DMS 273 (cell line): ENCODE results near the gene DOCK1.

ENCODE experiments used
- DNase-seq: peaks from one replicate; lab custom pipeline; 2025; ENCODE audit not compliant: unreplicated experiment; lab: John Stamatoyannopoulos, UW

Gene DOCK1

DNA sequence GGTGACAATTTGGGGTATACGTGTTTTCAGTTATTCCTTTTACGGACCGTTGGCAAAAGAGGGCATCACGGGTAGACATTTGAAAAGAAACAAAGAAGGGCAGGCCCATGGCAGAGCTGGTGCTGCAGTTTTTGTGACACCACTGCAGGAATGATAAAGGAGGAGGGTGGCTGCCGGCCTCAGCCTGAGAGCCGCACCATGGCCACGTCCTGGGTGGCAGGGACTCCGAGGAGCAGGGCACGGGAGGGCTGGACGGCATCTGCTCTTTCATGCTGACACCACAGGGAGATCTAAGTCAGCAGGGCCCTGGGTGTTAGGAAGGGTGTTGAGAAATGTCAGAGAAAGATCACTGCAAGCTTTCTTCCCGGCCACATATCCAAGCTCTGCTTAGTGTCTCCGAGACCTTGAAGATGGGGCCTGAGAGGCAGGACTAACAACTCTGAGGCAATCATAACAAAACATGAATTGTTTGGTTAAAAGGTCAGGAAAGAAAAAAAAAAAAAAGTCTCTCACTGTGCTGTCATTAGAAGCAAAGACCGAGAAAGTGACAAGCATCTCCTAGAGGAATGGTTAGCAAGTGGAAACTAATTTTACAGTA is 254.5 kb downstream of the DOCK1 start:
- no peak for DNase-seq

- DNase-seq: peak; percentile 65
Observed at GRCh38 chr10:127161482-127161881, 256.3 kb downstream of the DOCK1 start.

GRCh38 chr10:127162841-127163240 is 257.6 kb downstream of the DOCK1 start:
- no peak for DNase-seq

GRCh38 chr10:127168261-127168660 is 263.0 kb downstream of the DOCK1 start:
- no peak for DNase-seq

GRCh38 chr10:127174866-127175265 is 269.6 kb downstream of the DOCK1 start:
- no peak for DNase-seq

GRCh38 chr10:127175357-127176110 is 270.3 kb downstream of the DOCK1 start:
- no peak for DNase-seq

GRCh38 chr10:127176649-127177048 is 271.4 kb downstream of the DOCK1 start:
- no peak for DNase-seq

- DNase-seq: no peak
Observed at GRCh38 chr10:127179612-127180250, 274.5 kb downstream of the DOCK1 start.

- DNase-seq: no peak
Observed at GRCh38 chr10:127182161-127182560, 276.9 kb downstream of the DOCK1 start.

GRCh38 chr10:127184582-127184981 is 279.4 kb downstream of the DOCK1 start:
- no peak for DNase-seq

- no peak for DNase-seq
Observed at GRCh38 chr10:127186813-127187212, 281.6 kb downstream of the DOCK1 start.

DNA sequence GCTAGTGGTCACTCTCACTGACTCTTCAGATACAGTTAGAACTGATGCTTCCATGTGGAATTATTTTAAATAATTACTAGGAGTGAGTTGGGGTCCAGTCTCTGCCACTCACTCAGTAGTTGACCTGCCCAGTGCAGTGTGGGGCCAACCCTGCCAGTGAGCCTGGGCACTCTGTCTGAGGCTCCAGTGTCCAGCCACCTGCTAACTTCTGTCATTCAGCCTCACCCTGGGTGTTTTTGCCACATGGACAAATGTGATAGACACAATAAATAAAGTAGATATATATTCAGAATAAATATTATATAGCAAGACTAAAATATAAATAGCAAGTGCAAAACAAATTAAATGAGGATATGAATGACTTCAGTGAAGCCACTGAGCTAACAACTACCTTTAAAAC is 284.0 kb downstream of the DOCK1 start:
- DNase-seq: no peak

GRCh38 chr10:127190427-127190826 is 285.2 kb downstream of the DOCK1 start:
- no peak for DNase-seq

DNA sequence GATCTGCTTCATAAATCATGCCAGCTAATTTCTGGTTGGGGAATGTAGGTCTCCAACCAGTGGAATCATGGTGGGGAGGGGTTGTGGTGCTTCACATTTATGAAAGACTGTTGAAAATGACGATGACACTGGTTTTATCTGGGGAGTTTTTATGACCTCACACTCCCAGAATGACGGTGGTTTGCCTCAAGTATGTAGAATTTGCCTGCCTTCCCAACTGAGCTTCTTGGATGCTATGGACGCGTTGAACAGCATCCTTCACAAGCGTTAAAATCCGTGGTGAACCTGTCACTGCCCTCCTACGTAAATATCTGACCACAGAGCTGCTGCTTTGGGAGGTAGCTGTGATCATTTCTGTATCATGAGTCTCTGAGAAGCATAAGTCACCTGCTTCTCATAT is 287.9 kb downstream of the DOCK1 start:
- DNase-seq: no peak

- DNase-seq: no peak
Observed at GRCh38 chr10:127194111-127194510, 288.9 kb downstream of the DOCK1 start.

GRCh38 chr10:127194599-127194998 is 289.4 kb downstream of the DOCK1 start:
- no peak for DNase-seq

DNA sequence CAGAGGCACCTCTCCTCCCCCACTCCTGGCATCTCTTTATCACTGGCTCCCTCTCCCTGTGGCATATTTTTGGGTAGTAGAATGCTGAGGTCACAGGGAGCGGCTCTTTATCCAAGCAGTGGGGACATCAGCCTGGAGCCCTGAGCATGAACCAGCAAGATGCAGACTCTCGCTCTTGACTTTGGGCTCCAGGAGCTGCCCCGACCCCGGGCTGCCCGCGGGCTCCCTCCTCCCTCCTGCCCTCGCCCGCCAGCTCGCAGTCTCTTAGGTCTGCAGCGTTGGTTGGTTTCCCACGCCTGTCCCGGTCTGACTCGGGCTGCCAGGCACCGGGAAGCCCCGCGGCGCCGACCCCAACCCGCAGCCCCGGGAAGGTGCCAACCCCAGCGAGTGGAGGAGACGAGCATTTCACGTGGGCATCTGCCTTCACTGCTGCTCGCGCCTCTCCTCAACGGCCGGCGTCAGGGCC is 289.8 kb downstream of the DOCK1 start:
- peak; percentile 51 for DNase-seq

DNA sequence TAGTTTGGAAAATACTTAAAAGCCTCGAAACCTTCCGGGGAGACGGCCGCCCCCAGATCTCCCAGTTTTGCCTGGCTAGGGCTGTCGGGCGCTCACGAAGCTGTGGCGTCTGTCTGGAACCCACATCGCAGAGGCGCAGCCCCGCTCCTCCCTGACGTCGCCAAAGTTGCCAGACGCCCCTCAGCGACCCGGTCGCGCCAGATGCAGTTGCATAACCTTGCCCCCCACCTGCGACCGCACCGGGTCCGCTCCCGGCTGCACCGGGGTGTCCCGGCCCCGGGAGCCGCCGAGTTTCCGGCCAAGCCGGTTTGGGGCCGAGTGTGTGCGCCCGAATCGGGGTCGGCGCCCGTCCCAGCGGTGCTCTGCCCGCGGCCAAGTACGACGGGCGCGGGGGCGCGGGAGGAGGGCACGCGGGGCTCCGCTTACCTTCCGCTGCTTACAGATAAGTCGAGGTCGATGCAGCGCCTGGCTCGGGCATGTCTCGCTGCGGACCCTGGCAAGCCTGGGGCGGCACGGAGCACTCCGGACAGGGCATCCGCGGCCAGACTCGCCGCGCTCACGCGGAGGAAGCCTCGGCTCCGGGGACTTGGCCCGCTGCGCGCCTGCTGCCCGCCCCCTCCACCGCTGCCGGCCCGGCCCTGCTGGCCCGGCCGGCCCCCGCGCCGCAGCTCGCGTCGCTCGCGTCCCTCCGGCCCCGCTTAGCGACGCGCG is 290.5 kb downstream of the DOCK1 start:
- peak; percentile 60 for DNase-seq

DNA sequence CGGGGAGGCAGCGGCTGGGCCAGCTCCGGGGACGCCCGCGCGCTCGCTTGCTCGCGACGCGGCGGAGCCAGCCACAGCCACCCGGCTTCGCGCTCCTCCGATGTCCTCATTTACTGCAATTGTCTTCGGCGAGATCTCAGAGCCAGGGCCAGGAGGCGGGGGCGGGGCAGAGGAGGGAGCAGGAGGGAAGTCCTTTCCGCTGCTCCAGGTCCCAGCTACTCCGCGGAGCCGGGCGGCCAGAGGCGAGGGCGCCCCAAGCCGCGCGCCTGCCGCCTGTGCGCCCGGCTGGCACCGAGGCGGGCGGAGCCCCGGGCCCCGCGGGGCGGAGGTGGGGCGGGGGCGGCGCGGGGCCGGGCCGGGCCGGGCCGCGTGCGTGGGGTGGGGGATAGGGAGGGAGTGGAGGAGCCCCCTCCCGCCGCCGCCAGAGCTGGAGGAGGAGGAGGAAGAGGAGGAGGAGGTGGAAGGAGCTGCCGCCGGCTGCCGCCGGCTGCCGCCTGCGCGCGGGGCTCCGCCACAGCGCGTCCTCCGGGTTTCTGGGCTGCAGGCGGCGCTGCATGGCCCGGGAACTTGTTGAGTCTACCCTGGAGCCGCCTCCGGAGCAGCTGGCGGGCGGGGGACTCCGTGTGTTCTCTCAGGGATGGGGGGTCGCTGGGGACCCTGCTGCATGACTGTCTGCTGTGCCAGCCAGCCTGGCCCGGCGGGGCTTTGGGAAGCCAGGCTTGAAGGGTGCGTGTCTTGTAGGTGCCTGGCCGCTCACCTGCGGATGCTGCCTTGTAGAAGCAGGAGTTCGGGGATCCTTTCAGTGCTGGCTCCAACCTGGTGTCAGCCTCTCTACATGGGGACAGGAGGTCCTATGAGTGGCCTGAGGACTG is 291.3 kb downstream of the DOCK1 start, which contains the start of gene INSYN2A:
Gene INSYN2A, minus strand, starts transcription at position 310 of the 872 bp plus-strand sequence. CDS start 20,196 bp downstream, outside the sequence.
- DNase-seq: peak; percentile 77

- no peak for DNase-seq
Observed at GRCh38 chr10:127197154-127197432, 291.9 kb downstream of the DOCK1 start.

DNA sequence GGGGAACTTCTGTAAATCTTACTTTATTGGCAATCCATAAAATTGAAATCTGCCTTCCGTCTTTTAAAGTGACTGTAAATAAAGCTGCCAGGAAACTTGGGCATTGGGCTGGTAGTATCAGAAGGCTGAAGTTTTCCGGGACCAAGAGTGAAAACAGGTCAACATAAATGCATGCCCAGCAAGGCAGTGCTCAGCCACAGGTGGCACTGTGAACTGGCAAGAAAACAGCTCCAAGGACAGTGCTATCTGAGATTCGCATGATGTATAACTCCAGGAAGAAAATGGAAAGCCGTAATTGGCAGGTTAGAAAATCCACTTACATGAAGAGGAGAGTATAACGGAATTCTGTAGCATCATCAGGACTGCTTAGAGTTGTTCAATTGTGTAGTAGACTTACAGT is 293.1 kb downstream of the DOCK1 start:
- DNase-seq: peak; percentile 39
